K562 (cell line): ENCODE data around the gene ELF5. TPM values are rescaled to one million over a fixed set of nuclear protein-coding genes. Genes with fewer than 3 reads are reported as not detected.

ENCODE experiments used
- ATAC-seq: fragments of 200-7000 bp; cut with Tn5 transposase; 3 replicates; pipeline ENCODE4 v1.9.1; 2020; ENCODE audit warnings: moderate library complexity
- BruUV-seq: library from RNA; stranded (reverse); fragments of 400-500 nt; replicated peaks from 2 replicates; lab custom pipeline; 2021; lab: Mats Ljungman, UMichigan
- CTCF ChIA-PET: fragments of 300-600 bp; formaldehyde crosslinking; extraction: SDS; loops from one replicate; lab custom pipeline; 2021; ENCODE audit warnings: low intra/inter-chr PET ratio; lab: Yijun Ruan, JAX
- POLR2A ChIA-PET: fragments of 300-600, 350-650 bp; sonication (Branson Sonifier 250); formaldehyde crosslinking; extraction: SDS; loops from one replicate; lab custom pipeline; 2021; ENCODE audit warnings: antibody characterized with exemption, inconsistent platforms; lab: Yijun Ruan, JAX
- DNase-seq, 4 experiments: peaks; one replicate each; pipeline versions ENCODE4 v3.0.0 to v3.0.0-alpha.2; 2011 to 2018; ENCODE audit warnings: low spot score in 3 of 4, mixed read lengths in 3 of 4; ENCODE audit errors: extremely low read depth in 1 of 4
- FAIRE-seq: peaks from 2 replicates; lab custom pipeline; 2011; peaks lifted over from hg19 to GRCh38; lab: Jason Lieb, UNC
- H2AFZ ChIP-seq: 2 replicates; pipeline ENCODE4 v1.6.0; 2011; ENCODE audit warnings: low read depth, low read length, control low read depth, inconsistent platforms
- H3K27ac ChIP-seq: fragments of 200-600 bp; 3 replicates; pipeline ENCODE4 v1.8.0; 2011; ENCODE audit warnings: low read depth, mild to moderate bottlenecking, control low read depth, inconsistent platforms, low read length, moderate library complexity, mixed read lengths; ENCODE audit errors: extremely low read depth
- H3K27me3 ChIP-seq, 2 experiments: fragments of 300-600 bp in 1 of 2; 2 replicates in 1 of 2; 3 replicates in 1 of 2; pipeline versions ENCODE4 v1.6.0 to v1.8.0; 2011; ENCODE audit warnings: inconsistent platforms in 2 of 2, low read length in 2 of 2, mild to moderate bottlenecking in 1 of 2, mixed read lengths in 1 of 2, moderate library complexity in 1 of 2; ENCODE audit not compliant: control insufficient read depth in 2 of 2, insufficient read depth in 2 of 2
- H3K36me3 ChIP-seq: fragments of 300-600 bp; 3 replicates; pipeline ENCODE4 v1.8.0; 2011; ENCODE audit warnings: mild to moderate bottlenecking, low read length, inconsistent platforms; ENCODE audit not compliant: control insufficient read depth, insufficient read depth
- H3K4me1 ChIP-seq, 2 experiments: fragments of 200-600 bp in 1 of 2; replicated peaks in 1 of 2; 2 replicates in 1 of 2; 3 replicates in 1 of 2; pipeline versions ENCODE4 v1.5.1 to v1.8.0; 2011; ENCODE audit warnings: inconsistent platforms in 2 of 2, low read length in 2 of 2, mild to moderate bottlenecking in 1 of 2, mixed read lengths in 1 of 2, moderate library complexity in 1 of 2; ENCODE audit not compliant: control insufficient read depth in 2 of 2, insufficient read depth in 2 of 2
- H3K4me2 ChIP-seq: 2 replicates; pipeline ENCODE4 v1.6.1; 2011; ENCODE audit warnings: low read length, control low read depth, inconsistent platforms, mixed read lengths; ENCODE audit not compliant: insufficient read depth
- H3K4me3 ChIP-seq: fragments of 200-600 bp; sonication (generic), shearing (Covaris generic); 2 replicates; pipeline ENCODE4 v1.5.1; 2016; ENCODE audit warnings: control low read depth, inconsistent platforms
- H3K79me2 ChIP-seq: fragments of 200-600 bp; 3 replicates; pipeline ENCODE4 v1.8.0; 2011; ENCODE audit warnings: low read length, inconsistent platforms; ENCODE audit not compliant: control insufficient read depth, insufficient read depth
- H3K9ac ChIP-seq, 2 experiments: 2 replicates each; pipeline versions ENCODE4 v1.6.0 to v1.6.1; 2011; ENCODE audit warnings: low read depth in 2 of 2, low read length in 2 of 2, control low read depth in 1 of 2, inconsistent platforms in 1 of 2, mild to moderate bottlenecking in 1 of 2, mixed read lengths in 1 of 2; ENCODE audit not compliant: insufficient read depth in 1 of 2
- H3K9me1 ChIP-seq: one replicate; pipeline ENCODE4 v1.6.0; 2011; ENCODE audit warnings: inconsistent platforms, mild to moderate bottlenecking, low read length, moderate library complexity; ENCODE audit not compliant: control insufficient read depth, insufficient read depth
- H3K9me3 ChIP-seq: replicated peaks from 2 replicates; pipeline ENCODE4 v1.5.1; 2011; ENCODE audit warnings: low read depth, low read length, inconsistent platforms; ENCODE audit not compliant: control insufficient read depth, insufficient read depth
- H4K20me1 ChIP-seq: replicated peaks from 2 replicates; pipeline ENCODE4 v1.6.1; 2011; ENCODE audit warnings: low read length, inconsistent platforms, mixed read lengths; ENCODE audit not compliant: control insufficient read depth, insufficient read depth
- ARNT ChIP-seq, 2 experiments: fragments of 450-650 bp; IDR thresholded peaks; 2 replicates each; pipeline ENCODE4 v1.6.1; 2016; ENCODE audit warnings: mild to moderate bottlenecking in 1 of 2
- ATF7 ChIP-seq: fragments of 450-650 bp; IDR thresholded peaks from 2 replicates; pipeline ENCODE4 v1.7.1; 2014; ENCODE audit warnings: mild to moderate bottlenecking, moderate library complexity
- BMI1 ChIP-seq: fragments of 150-350 bp; IDR thresholded peaks from 2 replicates; pipeline ENCODE4 v1.6.1; 2014; ENCODE audit warnings: low read length
- CBX5 ChIP-seq: IDR thresholded peaks from 2 replicates; pipeline ENCODE4 v1.6.1; 2014; ENCODE audit warnings: low read depth, borderline replicate concordance
- CC2D1A ChIP-seq: fragments of 450-650 bp; IDR thresholded peaks from 2 replicates; pipeline ENCODE4 v1.6.1; 2017; ENCODE audit warnings: mild to moderate bottlenecking
- CEBPG ChIP-seq, 3 experiments: fragments of 200-800 bp in 1 of 3; sonication (Bioruptor generic) in 1 of 3; sonication (generic) in 1 of 3; formaldehyde crosslinking in 1 of 3; IDR thresholded peaks in 2 of 3; conservative IDR thresholded peaks in 1 of 3; 2 replicates each; pipeline versions ENCODE4 v1.6.1 to v1.8.0; 2016 to 2022; ENCODE audit warnings: missing compliant biosample characterization in 2 of 3, missing genetic modification characterization in 2 of 3, mild to moderate bottlenecking in 1 of 3, missing genetic modification reagents in 1 of 3
- EZH2 ChIP-seq: IDR thresholded peaks from 2 replicates; pipeline ENCODE4 v1.6.1; 2012; ENCODE audit warnings: low read depth, mild to moderate bottlenecking, inconsistent platforms, low read length, borderline replicate concordance
- GATA2 ChIP-seq: sonication (generic); formaldehyde crosslinking; IDR thresholded peaks from 2 replicates; pipeline ENCODE4 v1.4.0; 2020; ENCODE audit warnings: mild to moderate bottlenecking, missing genetic modification reagents
- LEF1 ChIP-seq: fragments of 450-650 bp; IDR thresholded peaks from 2 replicates; pipeline ENCODE4 v1.6.1; 2016; ENCODE audit warnings: mild to moderate bottlenecking
- MAFK ChIP-seq: IDR thresholded peaks from 2 replicates; pipeline ENCODE4 v1.6.1; 2011; ENCODE audit warnings: low read length, improper control_type of control experiment
- MEF2D ChIP-seq: conservative IDR thresholded peaks from 2 replicates; pipeline ENCODE4 v1.6.1; 2016; ENCODE audit warnings: low read depth, missing genetic modification characterization, missing compliant biosample characterization
- NRF1 ChIP-seq, 2 experiments: fragments of 450-650 bp; IDR thresholded peaks in 1 of 2; conservative IDR thresholded peaks in 1 of 2; 2 replicates each; pipeline ENCODE4 v1.6.1; 2014; ENCODE audit warnings: mild to moderate bottlenecking in 2 of 2
- RNF2 ChIP-seq: sonication (generic); IDR thresholded peaks from 2 replicates; pipeline ENCODE4 v1.6.1; 2016
- SMC3 ChIP-seq: conservative IDR thresholded peaks from 2 replicates; pipeline ENCODE4 v1.6.1; 2011; ENCODE audit warnings: low read depth, low read length, improper control_type of control experiment; ENCODE audit not compliant: insufficient read depth
- ZBTB8A ChIP-seq: fragments of 450-650 bp; IDR thresholded peaks from 2 replicates; pipeline ENCODE4 v1.6.1; 2018; ENCODE audit warnings: mild to moderate bottlenecking, moderate library complexity; ENCODE audit not compliant: partially characterized antibody
- ZC3H4 ChIP-seq: sonication (generic); formaldehyde crosslinking; IDR thresholded peaks from 2 replicates; pipeline ENCODE4 v1.9.0; 2021; ENCODE audit warnings: missing genetic modification reagents, borderline replicate concordance
- ZNF232 ChIP-seq: sonication (generic); formaldehyde crosslinking; IDR thresholded peaks from 2 replicates; pipeline ENCODE4 v1.8.0; 2022; ENCODE audit warnings: mild to moderate bottlenecking, missing genetic modification reagents
- WGBS: fragments of 100-300 bp; shearing (Covaris generic); methylation state at CpG from one replicate; pipeline ENCODE4 v1.1.6; 2016; ENCODE audit warnings: low coverage, mixed read lengths; ENCODE audit not compliant: insufficient coverage; ENCODE audit errors: missing lambda C conversion rate; 5-methylcytosine and 5-hydroxymethylcytosine counted together
- in situ Hi-C: fragments of 300-500 bp; cut with MboI; formaldehyde crosslinking; loops from 4 replicates; pipeline ENCODE4 v1.15.0; 2018; ENCODE audit warnings: inconsistent platforms, mixed read lengths
- intact Hi-C: fragments of 100-400 bp; cut with micrococcal nuclease; formaldehyde crosslinking; loops from 2 replicates; pipeline ENCODE4 v1.14.2; 2022
- polyA plus RNA-seq, 8 experiments: library from polyadenylated mRNA; depleted of rRNA in 4 of 8; stranded (reverse) in 5 of 8; unstranded in 3 of 8; fragments of >200 nt; fragmentation: Nextera tagmentation in 2 of 8; fragmentation: Illumina TruSeq in 1 of 8; extraction: Ambion mirVana in 2 of 8; extraction: Trizol in 1 of 8; gene quantifications; 2 replicates each; pipeline versions ENCODE4 v1.2.1 to v1.2.3, GENCODE V29; 2011 to 2014; ENCODE audit warnings: inconsistent platforms in 1 of 8, missing spikeins in 1 of 8
- total RNA-seq, 7 experiments: library from RNA; depleted of rRNA in 6 of 7; stranded (reverse); fragments of >200 nt in 6 of 7; fragmentation: Illumina TruSeq in 2 of 7; extraction: Trizol in 2 of 7; gene quantifications; 2 replicates each; pipeline versions ENCODE4 v1.2.1 to v1.2.3, GENCODE V29; 2011 to 2021; ENCODE audit warnings: low replicate concordance in 1 of 7
- TF ChIP-seq, protein P1 (sequence below), 3 experiments: IDR thresholded peaks in 2 of 3; conservative IDR thresholded peaks in 1 of 3; 2 replicates each; pipeline ENCODE4 v1.5.1; 2011 to 2012; ENCODE audit warnings: low read length in 3 of 3, mild to moderate bottlenecking in 3 of 3, control low read depth in 2 of 3, improper control_type of control experiment in 1 of 3, inconsistent platforms in 1 of 3, low read depth in 1 of 3, mixed read lengths in 1 of 3, moderate library complexity in 1 of 3; ENCODE audit not compliant: insufficient read depth in 2 of 3
- TF ChIP-seq, protein P2 (sequence below): fragments of 450-650 bp; formaldehyde crosslinking; IDR thresholded peaks from 2 replicates; pipeline ENCODE4 v1.4.0; 2020; ENCODE audit warnings: mild to moderate bottlenecking, moderate library complexity

Gene ELF5
- total and polyA plus RNA-seq, 9 of the 15 experiments (the other 6 are each of a cell fraction or from before 2014, with no cell fraction given) = not detected

DNA sequence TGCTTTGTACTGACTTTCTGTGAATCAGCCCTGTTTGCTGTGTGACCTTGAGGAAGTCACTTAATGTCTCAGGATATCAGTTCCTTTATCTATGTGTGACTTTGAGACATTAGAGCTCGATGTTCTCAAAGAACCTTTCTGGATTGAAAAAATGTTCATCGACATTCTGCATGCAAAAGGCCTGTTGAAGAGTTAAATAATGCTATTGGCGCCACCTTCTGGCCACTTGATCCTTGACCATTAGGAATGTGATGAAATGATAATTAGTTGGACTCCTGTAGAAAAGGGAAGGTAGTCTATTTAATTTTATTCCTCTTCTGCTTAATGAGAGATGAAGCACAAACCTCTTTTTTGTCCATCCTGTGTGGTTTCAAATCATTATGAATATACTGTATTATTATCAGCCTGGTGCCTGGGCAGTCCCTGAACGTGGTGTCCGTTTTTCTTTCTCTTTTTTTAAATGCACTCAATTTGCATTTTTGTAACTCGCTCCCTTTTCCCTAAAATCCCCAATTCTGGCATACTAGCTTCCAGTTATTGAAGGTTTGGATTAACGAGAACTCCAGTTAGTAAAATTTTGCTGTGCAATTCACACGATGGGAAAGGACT is 20.7 kb downstream of the ELF5 start:
- Histone ChIP-seq H4K20me1 (0 out of 2 replicates have a peak, but pooled peaks cover 4% of the 10 kb centered on the region), H3K27ac (no peak overlapping the region), H3K27me3 (peaks cover 7 to 44% of the 10 kb centered on the region in 2 experiments; a peak in 4 of 5 replicates), H3K36me3 (no peaks in the 10 kb centered on the region), H3K9me1 (no peaks in the 10 kb centered on the region), H3K4me2 (no peak overlapping the region), H3K9ac (no peak overlapping the region), H3K4me3 (no peak overlapping the region), H3K4me1 (peaks cover 0 to 4% of the 10 kb centered on the region in 2 experiments; a peak in 2 of 5 replicates), H3K9me3 (no peaks in the 10 kb centered on the region), H2AFZ (peak overlapping the region; percentile 37; the same call in 1 of the 2 replicates), H3K79me2 (no peaks in the 10 kb centered on the region)
- FAIRE-seq = peak; percentile 98
- ATAC-seq = peak; percentile 84
- in situ Hi-C loops (loop anchor here (25.0 kb wide), 1 partner anchor 681 kb away; no protein-coding TSS in a partner anchor), intact Hi-C loops (loop anchor here (1.0 to 10.0 kb wide), 4 partner anchors 127 to 498 kb away; partner anchors contain the start of gene ABTB2)
- no TSS peak for BruUV-seq
- WGBS = 3% methylated on average over 8 of the region's 8 CpGs
- ChIA-PET POLR2A (interaction anchor here (0.6 to 1.3 kb wide), 4 partner anchors 9 to 1477 kb away, joined by 3 to 5 read pairs (median 3); partner anchors contain the start of gene DEPDC7), CTCF (interaction anchor here (1.1 to 2.7 kb wide), 4 partner anchors 127 to 398 kb away, joined by 3 to 14 read pairs (median 8); no protein-coding TSS in a partner anchor)
- peak; percentile 58 to 82 (median 64) for DNase-seq
- TF ChIP-seq CBX5 (no peak), ZNF232 (CRISPR knock-in tag) (no peak), ATF7 (no peak), NRF1 (conservative IDR thresholded peaks at IDR 0.05 in 1 of 2, IDR thresholded peaks at IDR 0.05 in 1 of 2) (no peak), CC2D1A (no peak), LEF1 (no peak), MEF2D (tag) (no peak), ZC3H4 (CRISPR knock-in tag) (no peak), BMI1 (no peak), CEBPG (CRISPR knock-in tag; IDR thresholded peaks at IDR 0.05) (no peak), CEBPG (tag; conservative IDR thresholded peaks at IDR 0.05 in 1 of 2, IDR thresholded peaks at IDR 0.05 in 1 of 2) (peak; percentile 29 to 50; a peak in 3 of 4 replicates), GATA2 (peak; percentile 51; the same call in 1 of the 2 replicates), RNF2 (0 out of 2 replicates have a peak, but pooled peaks have one; percentile 2), MAFK (no peak), ZBTB8A (no peak), EZH2 (no peak), ARNT (IDR thresholded peaks at IDR 0.05) (peak in 1 of 2 experiments; percentile 67; a peak in 1 of 4 replicates), SMC3 (peak; percentile 71)
- TF ChIP-seq, protein P1, sequence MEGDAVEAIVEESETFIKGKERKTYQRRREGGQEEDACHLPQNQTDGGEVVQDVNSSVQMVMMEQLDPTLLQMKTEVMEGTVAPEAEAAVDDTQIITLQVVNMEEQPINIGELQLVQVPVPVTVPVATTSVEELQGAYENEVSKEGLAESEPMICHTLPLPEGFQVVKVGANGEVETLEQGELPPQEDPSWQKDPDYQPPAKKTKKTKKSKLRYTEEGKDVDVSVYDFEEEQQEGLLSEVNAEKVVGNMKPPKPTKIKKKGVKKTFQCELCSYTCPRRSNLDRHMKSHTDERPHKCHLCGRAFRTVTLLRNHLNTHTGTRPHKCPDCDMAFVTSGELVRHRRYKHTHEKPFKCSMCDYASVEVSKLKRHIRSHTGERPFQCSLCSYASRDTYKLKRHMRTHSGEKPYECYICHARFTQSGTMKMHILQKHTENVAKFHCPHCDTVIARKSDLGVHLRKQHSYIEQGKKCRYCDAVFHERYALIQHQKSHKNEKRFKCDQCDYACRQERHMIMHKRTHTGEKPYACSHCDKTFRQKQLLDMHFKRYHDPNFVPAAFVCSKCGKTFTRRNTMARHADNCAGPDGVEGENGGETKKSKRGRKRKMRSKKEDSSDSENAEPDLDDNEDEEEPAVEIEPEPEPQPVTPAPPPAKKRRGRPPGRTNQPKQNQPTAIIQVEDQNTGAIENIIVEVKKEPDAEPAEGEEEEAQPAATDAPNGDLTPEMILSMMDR (IDR thresholded peaks at IDR 0.05 in 2 of 3, conservative IDR thresholded peaks at IDR 0.05 in 1 of 3; ENCODE audit: insufficient read depth in 2 of 3, low read depth in 1 of 3, low read length in 3 of 3) = peak; percentile 54 to 87 (median 69); a peak in 5 of 6 replicates
- TF ChIP-seq, protein P2, sequence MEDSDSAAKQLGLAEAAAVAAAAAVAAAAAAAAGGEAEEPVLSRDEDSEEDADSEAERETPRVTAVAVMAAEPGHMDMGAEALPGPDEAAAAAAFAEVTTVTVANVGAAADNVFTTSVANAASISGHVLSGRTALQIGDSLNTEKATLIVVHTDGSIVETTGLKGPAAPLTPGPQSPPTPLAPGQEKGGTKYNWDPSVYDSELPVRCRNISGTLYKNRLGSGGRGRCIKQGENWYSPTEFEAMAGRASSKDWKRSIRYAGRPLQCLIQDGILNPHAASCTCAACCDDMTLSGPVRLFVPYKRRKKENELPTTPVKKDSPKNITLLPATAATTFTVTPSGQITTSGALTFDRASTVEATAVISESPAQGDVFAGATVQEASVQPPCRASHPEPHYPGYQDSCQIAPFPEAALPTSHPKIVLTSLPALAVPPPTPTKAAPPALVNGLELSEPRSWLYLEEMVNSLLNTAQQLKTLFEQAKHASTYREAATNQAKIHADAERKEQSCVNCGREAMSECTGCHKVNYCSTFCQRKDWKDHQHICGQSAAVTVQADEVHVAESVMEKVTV (CRISPR knock-in tag) = peak; percentile 51
